GM18526 (cell line): ENCODE measurements around the gene SIGLEC9.

ENCODE experiments used
- POLR2A ChIP-seq: IDR thresholded peaks from 3 replicates; pipeline ENCODE4 v1.6.1; 2011; ENCODE audit not compliant: insufficient read length; ENCODE audit errors: extremely low read depth

SIGLEC9 gene

GRCh38 chr19:51129716-51130115, 5.0 kb downstream of the SIGLEC9 start:
- no peak for TF ChIP-seq POLR2A

GRCh38 chr19:51131780-51132680, 7.3 kb downstream of the SIGLEC9 start:
- TF ChIP-seq POLR2A: no peak

- no peak for TF ChIP-seq POLR2A
These were observed 10.3 kb downstream of the SIGLEC9 start for GRCh38 chr19:51135004-51135403.

GRCh38 chr19:51135986-51136762, 11.5 kb downstream of the SIGLEC9 start:
- no peak for TF ChIP-seq POLR2A

- TF ChIP-seq POLR2A: no peak
These were observed 12.3 kb downstream of the SIGLEC9 start for GRCh38 chr19:51136851-51137551.

- no peak for TF ChIP-seq POLR2A
These were observed 13.2 kb downstream of the SIGLEC9 start for GRCh38 chr19:51137792-51138425.

GRCh38 chr19:51138549-51138979, 13.9 kb downstream of the SIGLEC9 start:
- TF ChIP-seq POLR2A: no peak

- TF ChIP-seq POLR2A: no peak
These were observed 14.8 kb downstream of the SIGLEC9 start for GRCh38 chr19:51139299-51140014.

GRCh38 chr19:51140441-51140840, 15.7 kb downstream of the SIGLEC9 start:
- no peak for TF ChIP-seq POLR2A

GRCh38 chr19:51141181-51141580, 16.5 kb downstream of the SIGLEC9 start:
- no peak for TF ChIP-seq POLR2A

- no peak for TF ChIP-seq POLR2A
These were observed 17.4 kb downstream of the SIGLEC9 start, which contains the start of gene SIGLEC7 for GRCh38 chr19:51142119-51142518. TSS of gene SIGLEC7 (plus strand) at chr19:51142301. CDS start at chr19:51142370, 69 bp downstream.

- TF ChIP-seq POLR2A: no peak
These were observed 18.8 kb downstream of the SIGLEC9 start for GRCh38 chr19:51143486-51143885.

GRCh38 chr19:51144482-51145045, 19.9 kb downstream of the SIGLEC9 start:
- no peak for TF ChIP-seq POLR2A
